NCI-H1694 treated with DMSO at 0.1 percent for 48 hours (cell line): ENCODE results near the gene LAGE3.
"Not testable (repeated sequence)": the region's sequence is repeated elsewhere in the genome, so short reads cannot be mapped to it uniquely, and the experiment has no call there.

ENCODE experiments used
- DNase-seq: peaks from one replicate; lab custom pipeline; 2025; lab: John Stamatoyannopoulos, UW

LAGE3 gene

GRCh38 chrX:154502098-154502497 lies 23.0 kb upstream of the LAGE3 start:
- DNase-seq, result no peak

DNA sequence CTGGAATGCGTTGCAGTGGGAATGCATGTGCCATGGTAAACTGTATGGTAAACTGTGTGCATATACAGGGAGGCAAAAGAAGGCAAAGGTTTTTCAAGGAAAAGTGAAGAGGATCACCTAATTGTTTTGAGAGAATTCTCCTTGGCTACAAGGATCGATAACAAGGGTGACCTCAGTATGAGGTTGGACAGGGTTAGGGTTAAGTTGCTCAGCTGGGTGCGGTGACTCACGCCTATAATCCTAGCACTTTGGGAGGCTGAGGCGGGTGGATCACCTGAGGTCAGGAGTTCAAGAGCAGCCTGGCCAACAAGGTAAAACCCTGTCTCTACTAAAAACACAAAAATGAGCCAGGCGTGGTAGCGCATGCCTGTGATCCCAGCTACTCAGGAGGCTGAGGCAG lies 22.3 kb upstream of the LAGE3 start:
- not testable (repeated sequence) for DNase-seq

GRCh38 chrX:154496591-154497137 lies 17.6 kb upstream of the LAGE3 start:
- DNase-seq, result not testable (repeated sequence)

DNA sequence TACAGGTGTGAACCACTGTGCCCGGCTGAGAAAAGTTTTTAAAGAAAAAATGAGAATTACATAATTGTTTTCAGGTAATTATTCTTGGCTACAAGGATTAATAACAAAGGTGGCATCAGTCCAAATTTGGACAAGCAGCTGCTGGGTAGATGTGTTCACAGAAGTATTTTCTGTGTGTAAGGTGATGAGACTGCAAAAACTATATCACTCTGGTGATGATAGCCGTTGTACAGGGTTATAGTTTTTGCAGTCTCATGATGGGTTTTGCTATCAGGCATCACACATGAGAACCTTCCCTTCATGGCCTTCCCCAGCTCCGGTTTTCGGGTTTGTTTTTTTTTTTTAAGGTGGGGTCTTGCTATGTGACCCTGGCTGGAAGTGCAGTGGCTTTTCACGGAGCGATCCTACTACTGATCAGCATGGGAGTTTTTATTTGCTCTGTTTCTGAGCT lies 16.4 kb upstream of the LAGE3 start:
- no peak for DNase-seq

- DNase-seq, result no peak
Observed at GRCh38 chrX:154494715-154495114, 15.6 kb upstream of the LAGE3 start.

DNA sequence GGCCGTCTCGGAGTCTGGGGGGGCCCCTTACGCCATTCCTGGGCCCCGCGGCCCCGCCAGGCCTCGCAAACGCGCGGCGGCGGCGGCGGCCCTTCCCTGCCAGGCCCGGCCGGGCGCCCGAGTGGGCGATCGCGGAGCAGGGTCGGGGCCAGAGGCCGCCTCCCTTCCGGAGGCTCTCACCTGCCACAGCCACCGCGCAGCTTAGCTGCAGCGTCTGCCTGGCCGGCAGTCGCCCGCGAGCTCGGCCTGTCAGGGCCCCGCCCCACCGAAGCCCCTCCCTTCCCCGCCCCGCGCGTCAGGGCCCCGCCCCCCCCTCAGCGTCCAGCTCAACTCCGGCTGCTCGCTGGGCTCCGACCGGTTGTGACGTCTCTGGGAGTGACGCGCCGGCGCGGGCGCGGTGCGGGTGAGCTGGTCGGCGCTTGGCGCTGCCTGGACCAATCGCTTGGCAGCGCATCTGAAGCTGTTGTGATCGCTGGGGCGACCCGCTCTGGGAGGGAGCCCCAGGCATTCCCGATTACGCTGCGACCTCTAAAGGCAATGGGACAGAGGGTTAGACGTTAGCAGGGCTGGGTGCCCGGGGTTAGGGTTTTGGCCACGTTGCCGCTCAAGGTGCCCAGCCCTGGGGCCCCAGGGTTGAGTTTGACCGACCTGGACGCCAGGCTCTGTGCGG lies 11.5 kb upstream of the LAGE3 start, which contains the start of gene SLC10A3:
SLC10A3 (minus strand) TSS at position 216 of the 670 bp plus-strand sequence. CDS start 1,689 bp downstream, outside the sequence.
- peak; percentile 88 for DNase-seq

DNA sequence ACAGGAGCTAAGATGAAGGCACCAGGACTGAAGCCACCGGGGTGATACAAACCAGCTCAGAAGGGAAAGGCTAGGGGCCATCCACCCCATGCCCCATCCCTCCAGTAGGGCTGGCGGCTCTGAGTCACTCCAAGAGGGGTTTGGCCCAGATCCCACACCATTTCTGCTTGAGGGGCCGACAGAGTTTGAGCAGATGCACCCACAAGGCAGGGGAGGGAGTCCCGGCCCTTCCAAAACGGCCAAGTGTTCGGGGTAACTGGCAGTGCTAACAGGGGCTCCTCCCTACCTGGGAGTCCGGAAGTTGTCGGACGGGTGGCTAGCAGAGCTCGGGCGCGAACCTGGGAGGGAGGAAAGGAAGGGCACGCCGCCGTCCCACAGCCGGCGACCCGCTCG lies 10.9 kb upstream of the LAGE3 start:
- no peak for DNase-seq

DNA sequence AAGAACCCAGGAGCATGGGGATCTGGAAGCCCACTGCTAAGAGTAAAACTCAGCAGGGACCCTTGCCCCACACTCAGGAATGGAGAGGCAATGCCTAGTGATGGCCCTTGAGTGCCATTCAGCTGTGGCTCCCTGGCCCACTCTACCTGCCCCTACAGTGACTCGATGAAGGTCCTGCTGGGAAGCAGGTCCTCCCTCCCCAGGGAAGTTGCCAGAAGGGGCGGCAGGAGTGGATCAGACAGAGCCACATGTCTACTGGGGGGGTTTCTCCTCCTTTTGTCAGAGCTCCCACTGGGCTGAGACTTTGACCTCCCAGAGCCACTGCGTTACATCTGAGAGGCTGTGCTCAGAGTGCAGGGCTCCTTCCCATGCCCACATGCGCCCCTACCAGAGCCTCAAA lies 10.1 kb upstream of the LAGE3 start:
- no peak for DNase-seq

DNA sequence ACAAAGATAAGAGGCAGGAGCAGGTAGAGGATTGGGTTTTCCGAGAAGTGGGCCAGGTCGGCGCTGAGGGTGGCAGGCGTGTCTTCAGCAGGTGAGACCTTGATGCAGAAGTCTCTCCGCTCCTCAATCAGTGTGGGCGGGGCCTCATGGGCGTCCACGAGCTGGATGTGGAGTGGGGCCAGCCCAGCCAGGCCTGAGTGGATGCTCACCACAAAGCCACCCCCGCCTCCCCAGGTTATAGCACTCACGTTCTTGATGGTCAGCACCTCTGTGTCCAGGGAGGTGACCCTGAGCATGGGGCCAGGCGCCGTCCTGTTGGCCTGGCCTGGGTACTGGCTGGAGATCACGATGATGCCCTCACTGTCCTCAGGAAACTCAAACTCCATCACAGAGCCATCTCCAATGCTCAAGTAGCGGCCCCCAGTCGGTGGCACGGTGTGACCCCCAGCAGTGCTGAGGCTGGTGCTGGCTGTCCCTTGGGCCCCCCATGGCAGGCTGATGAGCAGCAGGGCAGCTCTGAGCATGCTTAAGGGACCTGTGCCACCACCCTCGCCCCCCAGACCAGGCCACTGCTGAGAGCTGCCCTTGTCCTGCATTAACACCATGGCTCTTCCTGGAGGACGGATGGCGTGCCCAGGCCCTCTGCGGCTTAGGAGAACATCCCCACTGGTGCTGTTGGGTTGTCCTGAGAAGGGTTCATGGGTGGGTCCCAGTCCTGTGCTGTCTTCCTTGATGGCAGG lies 9.4 kb upstream of the LAGE3 start:
- no peak for DNase-seq

GRCh38 chrX:154487518-154488290 lies 8.6 kb upstream of the LAGE3 start:
- no peak for DNase-seq

DNA sequence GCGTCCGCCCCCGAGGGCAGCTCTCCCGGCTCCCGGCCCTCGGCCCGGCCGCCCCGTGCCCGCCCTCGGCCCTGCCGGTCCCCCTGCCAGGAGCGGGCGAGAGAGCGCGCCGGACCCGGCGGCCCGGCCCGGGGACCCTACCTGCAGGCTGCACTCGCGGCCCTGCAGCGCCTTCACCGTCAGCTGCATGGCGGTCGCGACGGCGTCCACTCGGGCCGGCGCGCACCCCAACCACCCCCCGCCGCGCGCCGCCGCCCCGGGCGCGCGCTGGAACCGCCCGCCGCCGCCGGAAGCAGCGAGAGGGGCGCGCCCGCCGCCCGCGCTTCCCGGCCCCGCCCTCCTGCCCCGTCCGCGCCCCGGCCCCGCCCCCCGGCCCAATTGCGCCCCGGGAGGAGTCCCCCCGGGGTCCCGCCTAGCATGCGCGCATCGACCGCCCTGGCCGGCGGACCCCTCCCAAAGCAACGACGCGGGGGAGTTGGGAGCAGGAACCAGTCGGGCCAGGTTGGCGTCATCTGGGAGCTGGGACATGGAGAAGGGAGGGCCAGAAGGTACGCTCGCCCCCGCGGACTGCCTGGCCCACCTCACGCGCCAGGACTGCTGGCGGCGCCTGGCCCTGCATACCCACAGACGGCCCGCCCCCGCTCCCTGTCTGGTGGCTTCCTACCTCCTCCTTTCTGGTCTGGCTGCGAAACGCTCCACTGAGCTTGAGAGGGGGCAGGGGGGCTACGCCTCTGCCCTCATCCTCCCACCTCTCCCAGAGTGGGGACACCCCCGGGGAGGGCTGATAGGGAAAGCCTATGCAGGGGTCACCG lies 7.5 kb upstream of the LAGE3 start, which contains the start of gene UBL4A:
UBL4A (minus strand) TSS at position 220 of the 812 bp plus-strand sequence; CDS start at position 189, 31 bp downstream.
- DNase-seq, result peak; percentile 31

DNA sequence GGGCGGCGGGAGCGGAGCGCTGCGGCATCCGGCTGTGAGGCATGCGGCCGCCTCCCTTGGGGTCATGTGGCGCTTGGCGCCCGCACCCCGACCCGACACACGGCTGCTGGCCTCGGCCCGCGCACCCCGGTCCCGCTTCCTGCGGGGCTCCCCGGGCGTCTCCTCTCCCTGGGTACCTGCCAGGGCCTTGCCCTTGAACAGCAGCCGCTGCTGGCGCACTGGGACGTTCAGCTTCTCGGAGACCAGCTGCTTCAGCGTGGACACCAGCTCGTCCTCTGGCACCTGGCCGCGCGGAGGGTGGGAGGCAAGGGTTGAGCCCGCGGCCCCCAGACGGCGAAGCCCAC lies 6.9 kb upstream of the LAGE3 start:
- no peak for DNase-seq

DNA sequence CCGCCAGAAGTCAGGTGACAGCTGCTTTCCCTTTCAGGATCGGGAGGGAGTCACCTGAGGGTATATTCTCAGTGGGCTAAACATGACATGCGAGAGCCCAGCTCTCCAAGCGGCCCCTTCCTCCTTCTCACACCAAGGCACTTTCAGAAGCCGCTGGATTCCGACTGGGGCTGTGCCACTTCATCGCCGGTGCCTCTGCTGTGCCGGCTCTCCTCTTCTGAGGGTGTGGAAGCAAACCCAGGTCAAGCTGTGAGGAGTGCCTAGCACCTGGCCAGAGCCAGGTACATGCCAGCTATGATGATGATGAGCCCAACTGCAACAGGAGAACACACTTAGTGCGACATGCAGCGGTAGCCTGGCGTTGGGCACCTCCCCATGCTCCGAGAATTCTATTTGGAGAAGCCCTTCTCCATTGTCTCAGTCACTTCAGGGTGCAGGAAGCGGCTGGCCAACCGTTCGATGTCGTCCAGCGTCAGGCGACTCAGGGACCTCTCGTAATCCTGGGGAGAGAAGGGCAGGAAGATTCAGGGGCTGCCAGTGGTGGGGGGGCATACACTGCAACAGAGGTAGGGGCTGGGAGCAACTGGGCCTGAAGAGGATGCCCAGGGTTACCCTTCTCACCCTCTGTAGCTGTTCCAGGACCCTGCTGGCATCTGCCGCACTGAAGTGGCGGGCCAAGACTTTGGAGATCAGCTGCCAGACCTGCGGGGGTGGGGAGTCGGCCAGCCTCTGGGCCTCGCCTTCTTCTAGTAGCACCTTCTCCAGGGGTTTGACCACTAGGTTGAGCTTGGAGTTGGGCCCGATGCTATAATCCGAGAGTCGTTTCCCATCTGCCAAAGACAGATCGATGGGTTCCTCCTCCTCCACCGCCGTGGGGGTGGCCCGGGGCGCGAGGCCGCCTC lies 6.3 kb upstream of the LAGE3 start:
- no peak for DNase-seq

- DNase-seq, result no peak
Observed at GRCh38 chrX:154484255-154485149, 5.4 kb upstream of the LAGE3 start.

GRCh38 chrX:154483325-154483724 lies 4.2 kb upstream of the LAGE3 start:
- DNase-seq, result no peak

GRCh38 chrX:154482786-154483185 lies 3.7 kb upstream of the LAGE3 start:
- no peak for DNase-seq

GRCh38 chrX:154481911-154482601 lies 3.0 kb upstream of the LAGE3 start:
- no peak for DNase-seq

DNA sequence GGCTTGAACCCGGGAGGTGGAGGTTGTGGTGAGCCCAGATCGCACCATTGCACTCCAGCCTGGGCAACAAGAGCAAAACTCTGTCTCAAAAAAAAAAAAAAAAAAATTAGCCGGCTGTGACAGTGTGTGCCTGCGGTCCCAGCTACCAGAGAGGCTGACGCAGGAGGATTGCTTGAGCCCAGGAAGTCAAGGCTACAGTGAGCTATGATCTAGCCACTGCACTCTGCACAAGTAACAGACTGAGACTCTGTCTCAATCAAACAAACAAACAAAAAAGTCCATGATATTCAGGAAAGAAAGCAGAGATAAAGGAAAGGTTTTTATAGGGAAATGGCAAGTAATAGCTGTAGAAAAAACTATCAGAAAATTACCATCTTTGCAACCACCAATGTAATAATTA lies 2.1 kb upstream of the LAGE3 start:
- DNase-seq, result no peak
